Right lobe of liver (tissue), 4 donors: ENCODE measurements around the gene SDR42E2.

Experiments
- POLR2A ChIP-seq: fragments of 450-650 bp; IDR thresholded peaks from one replicate; pipeline ENCODE4 v1.6.1; 2017; ENCODE audit warnings: antibody characterized with exemption, mild to moderate bottlenecking
- TF ChIP-seq, protein P1 (sequence below), 4 donors: fragments of 200-600 bp in 3 of 4; fragments of 450-650 bp in 1 of 4; IDR thresholded peaks; one replicate each; pipeline versions ENCODE4 v1.5.1 to v1.8.0; 2016 to 2022; ENCODE audit warnings: antibody characterized with exemption in 4 of 4, mild to moderate bottlenecking in 2 of 4
- donor health status: DM: no; HTN: no; CAD: no.
- donor health status: DM: no; HTN: no; CAD: no.
- donor health status: DM: no; HTN: yes; CAD: no.

GRCh38 chr16:22232277-22233036 lies 70.2 kb downstream of the SDR42E2 start:
- TF ChIP-seq, protein P1, sequence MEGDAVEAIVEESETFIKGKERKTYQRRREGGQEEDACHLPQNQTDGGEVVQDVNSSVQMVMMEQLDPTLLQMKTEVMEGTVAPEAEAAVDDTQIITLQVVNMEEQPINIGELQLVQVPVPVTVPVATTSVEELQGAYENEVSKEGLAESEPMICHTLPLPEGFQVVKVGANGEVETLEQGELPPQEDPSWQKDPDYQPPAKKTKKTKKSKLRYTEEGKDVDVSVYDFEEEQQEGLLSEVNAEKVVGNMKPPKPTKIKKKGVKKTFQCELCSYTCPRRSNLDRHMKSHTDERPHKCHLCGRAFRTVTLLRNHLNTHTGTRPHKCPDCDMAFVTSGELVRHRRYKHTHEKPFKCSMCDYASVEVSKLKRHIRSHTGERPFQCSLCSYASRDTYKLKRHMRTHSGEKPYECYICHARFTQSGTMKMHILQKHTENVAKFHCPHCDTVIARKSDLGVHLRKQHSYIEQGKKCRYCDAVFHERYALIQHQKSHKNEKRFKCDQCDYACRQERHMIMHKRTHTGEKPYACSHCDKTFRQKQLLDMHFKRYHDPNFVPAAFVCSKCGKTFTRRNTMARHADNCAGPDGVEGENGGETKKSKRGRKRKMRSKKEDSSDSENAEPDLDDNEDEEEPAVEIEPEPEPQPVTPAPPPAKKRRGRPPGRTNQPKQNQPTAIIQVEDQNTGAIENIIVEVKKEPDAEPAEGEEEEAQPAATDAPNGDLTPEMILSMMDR (IDR thresholded peaks at IDR 0.05) = no peak
- no peak for TF ChIP-seq POLR2A
